CD4-positive, alpha-beta T cell treated with Interleukin-21 for 1 hour (primary cell): ENCODE data around the gene STX1B.

ENCODE experiments used
- DNase-seq: peaks from one replicate; pipeline ENCODE4 v3.0.0-alpha.2; 2020

The STX1B gene

DNA sequence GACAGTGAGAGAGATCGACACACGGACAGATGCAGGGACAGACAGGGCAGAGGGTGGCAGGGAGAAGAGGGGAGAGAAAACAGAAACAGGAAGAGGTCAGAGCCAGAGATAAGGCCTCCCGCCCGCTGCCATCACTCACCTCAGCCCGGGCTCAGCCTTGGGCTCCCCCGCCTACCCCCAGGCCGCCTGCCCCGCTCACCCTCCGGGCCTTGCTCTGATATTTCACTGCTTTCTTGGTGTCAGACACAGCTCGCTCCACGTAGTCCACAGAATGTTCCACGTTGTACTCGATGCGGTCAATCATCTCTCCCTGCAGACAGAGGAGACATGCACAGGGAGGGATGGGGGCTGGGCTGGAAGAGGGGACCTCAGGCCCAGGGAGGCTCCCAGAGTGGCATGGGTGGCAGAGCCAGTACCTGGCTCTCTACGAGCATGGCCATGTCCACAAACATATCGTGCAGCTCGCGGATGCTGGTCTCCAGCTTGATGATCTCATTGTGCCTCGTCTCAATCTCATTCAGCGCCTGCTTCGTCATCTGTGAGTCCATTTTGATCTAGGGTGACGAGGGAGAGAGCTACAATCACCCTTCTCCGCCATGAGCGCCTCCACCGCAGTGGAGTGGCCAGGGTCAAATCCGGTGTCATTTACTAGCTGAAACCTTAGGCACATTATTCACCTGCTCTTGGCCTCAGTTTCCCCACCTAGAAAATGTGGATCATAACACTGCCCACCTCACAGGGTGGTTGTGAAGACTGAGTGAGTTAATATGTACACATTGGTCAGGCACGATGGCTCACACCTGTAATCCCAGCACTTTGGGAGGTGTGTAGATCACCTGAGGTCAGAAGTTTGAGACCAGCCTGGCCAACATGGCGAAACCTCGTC lies 17.3 kb downstream of the STX1B start:
- DNase-seq, result no peak

DNA sequence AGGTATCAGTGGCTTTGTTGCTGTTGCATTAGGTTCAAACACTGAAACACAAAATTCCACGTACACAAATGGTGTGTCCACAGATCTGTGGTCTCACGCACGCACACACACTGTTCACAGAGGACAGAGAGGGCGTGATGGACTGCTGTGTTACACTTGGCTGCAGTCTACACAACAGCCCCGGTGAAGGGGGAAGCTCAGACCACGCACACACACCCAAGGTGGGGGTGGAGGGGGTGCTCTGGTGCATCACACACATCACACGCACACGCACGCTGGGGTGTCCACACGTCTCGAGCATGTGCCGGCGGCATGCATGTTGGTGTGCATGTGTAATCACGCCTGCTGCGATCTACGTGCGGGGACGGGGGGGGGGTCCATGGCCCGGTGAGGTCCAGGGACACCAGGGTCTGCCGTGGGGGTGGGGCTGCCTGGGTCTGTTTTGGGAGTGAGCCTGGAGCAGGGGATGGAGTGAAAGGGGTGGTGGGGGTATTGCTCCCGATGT lies 18.1 kb downstream of the STX1B start:
- DNase-seq, result no peak

DNA sequence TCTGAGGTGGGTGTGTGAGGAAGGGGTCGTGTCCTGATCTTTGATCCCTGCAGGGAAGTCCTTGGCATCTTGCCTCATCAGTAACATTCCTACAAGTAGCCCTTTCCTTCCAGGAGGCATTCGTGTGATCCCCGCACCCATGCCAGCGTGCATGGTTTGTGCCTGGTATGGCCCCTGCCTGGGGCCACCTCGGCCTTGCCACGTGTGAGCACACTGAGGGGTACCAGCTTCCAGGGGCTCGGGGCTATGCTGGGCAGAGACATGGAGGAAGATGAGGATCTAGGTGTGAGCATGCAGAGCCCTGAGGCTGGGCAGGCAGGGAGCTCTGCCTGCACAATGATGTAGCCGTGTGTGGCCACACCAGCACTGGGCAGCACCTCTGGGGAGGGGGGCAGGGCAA lies 19.4 kb downstream of the STX1B start:
- no peak for DNase-seq

DNA sequence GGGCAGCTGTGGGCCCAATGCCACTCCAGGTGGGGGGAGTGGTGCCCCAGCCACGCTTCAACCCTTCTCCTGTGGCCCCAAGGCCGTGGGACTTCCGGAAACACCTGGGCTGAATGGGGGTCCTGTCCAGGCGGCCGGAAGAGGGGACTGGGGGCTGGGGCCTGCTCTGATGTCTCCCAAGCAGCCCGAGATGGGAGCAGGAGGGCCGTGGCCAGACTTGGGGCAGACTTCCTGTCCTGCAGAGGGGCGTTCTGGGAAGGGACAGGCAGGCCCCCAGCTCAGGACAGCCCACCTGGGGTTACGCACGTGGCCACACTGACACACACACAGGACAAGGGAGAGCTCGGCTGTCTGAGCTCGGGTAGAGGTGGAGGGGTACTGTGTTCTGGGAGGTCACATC lies 20.3 kb downstream of the STX1B start:
- no peak for DNase-seq

DNA sequence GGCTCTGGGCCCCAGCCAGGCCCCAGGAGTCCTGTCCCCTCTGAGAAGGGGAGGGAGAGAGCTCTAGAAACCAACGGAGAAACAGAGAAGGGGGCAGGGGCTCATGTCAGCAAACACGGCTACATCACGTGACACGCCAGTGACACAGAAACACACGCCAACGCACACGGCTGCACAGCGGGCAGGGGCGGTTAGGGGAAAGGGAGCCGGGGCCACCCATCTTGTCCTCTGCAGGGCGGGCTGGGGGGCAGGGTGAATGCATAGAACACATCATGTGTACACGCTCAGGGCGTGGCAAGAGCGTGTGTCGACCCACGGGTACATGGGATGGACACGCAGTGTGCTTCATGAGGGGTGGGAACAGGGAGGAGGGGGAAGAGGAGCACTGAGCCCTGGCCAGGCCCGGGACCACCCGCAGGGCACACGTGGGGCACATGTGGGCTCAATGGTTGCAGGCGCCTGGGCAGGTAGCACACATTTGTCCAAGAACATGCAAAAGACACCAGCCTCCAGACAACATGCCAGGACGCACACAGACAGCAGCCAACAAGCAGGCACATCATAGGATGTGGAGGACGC lies 20.9 kb downstream of the STX1B start:
- no peak for DNase-seq

DNA sequence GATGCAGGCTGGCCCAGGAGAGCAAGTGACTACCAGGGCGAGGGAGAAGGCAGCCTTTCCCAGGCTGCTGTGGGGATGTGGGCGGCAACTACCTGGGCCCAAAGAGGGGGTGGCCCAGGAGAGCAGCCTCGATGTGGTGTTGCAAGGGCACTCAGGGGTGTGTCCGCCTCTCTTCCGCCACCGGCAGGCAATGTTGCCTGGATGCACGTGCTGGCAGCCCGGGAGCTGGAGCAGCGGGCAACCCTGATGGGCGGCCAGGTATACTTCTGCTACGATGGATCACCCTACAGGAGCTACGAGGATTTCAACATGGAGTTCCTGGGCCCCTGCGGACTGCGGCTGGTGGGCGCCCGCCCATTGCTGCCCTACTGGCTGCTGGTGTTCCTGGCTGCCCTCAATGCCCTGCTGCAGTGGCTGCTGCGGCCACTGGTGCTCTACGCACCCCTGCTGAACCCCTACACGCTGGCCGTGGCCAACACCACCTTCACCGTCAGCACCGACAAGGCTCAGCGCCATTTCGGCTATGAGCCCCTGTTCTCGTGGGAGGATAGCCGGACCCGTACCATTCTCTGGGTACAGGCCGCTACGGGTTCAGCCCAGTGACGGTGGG lies 22.8 kb downstream of the STX1B start:
- DNase-seq, result no peak

DNA sequence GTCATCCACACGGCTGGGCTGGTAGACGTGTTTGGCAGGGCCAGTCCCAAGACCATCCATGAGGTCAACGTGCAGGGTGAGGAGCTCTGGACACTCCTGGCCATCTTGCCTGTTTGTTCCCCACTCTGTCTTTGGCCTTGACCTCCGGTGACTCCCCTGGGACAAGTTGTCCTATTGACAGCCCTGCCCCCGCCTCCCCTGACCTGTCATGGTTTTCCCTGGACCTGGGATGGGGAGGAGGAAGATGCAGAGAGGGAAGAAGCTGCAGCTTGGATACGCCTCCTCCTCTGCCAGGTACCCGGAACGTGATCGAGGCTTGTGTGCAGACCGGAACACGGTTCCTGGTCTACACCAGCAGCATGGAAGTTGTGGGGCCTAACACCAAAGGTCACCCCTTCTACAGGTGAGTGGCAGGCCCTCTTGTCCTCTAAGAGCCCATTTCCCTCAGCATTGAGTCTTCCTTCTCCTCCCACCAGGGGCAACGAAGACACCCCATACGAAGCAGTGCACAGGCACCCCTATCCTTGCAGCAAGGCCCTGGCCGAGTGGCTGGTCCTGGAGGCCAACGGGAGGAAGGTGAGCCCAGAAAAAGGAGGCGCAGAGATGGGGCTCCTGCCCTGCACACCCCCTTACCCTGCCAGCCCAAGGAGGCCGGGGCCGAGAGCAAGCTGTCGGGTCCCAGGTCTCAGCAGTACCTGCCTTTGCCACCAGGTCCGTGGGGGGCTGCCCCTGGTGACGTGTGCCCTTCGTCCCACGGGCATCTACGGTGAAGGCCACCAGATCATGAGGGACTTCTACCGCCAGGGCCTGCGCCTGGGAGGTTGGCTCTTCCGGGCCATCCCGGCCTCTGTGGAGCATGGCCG lies 24.1 kb downstream of the STX1B start:
- no peak for DNase-seq

DNA sequence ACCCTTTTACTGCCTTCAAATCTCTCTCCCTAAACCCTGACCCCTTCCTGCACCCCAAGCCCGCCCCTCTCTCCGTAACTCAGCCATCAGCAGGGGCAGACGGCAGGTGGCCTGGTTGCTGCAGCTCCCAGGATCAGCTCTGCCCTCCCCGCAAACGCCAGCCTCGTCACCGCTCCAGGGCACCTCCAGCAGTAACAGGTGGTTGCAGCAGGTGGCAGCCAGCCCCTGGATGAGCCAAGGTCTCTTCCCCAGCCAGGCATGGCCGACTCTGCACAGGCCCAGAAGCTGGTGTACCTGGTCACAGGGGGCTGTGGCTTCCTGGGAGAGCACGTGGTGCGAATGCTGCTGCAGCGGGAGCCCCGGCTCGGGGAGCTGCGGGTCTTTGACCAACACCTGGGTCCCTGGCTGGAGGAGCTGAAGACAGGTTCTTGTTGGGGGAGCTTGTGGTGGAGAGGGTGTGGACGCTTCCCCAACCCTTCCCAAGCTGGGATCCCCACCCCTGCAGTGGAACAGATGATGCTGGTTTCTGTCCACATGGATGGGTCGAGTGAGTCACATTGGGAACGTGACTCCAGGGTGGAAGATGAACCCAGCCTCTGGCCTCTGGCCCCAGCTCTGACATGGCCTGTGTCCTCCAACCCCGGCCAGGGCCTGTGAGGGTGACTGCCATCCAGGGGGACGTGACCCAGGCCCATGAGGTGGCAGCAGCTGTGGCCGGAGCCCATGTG lies 24.9 kb downstream of the STX1B start:
- DNase-seq, result no peak

DNA sequence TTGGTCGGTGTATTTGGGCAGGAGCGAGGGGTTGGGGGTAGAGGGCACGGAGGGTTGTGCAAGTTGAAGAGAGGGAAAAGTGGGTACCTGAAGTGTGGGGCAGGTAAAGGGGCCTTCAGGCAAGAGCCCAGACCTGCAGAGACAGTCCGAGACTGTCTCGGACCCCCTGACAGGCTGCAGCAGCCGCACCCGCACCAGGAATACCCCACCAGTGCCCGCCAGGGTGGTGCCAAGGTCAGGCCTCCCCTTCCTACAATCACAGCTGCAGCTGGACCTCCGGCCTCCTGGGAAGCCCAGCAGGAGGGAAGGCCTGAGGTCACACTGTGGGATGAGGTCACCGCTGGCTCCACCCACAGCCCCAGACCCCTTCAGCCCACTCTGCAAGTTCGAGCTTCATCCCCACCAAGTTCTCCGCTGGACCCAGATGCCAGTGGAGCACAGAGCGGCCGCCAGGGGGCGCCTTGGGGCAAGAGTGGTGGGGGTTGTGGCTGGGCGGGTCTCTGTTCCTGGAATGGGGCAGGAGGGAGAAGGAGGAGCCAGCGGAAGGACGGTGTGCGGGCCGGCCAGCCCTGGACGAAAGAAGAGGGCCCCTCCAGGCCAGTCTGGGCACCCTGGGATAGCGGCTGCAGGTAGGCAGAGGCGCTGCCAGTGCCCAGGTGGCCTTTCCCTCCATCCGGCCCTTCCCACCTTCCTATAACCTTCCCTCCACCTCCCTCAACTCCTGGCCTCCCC lies 25.6 kb downstream of the STX1B start, which contains the start of gene HSD3B7:
HSD3B7 (plus strand) TSS at position 539 of the 732 bp plus-strand sequence. CDS start 452 bp downstream, outside the sequence.
- peak; percentile 78 for DNase-seq

DNA sequence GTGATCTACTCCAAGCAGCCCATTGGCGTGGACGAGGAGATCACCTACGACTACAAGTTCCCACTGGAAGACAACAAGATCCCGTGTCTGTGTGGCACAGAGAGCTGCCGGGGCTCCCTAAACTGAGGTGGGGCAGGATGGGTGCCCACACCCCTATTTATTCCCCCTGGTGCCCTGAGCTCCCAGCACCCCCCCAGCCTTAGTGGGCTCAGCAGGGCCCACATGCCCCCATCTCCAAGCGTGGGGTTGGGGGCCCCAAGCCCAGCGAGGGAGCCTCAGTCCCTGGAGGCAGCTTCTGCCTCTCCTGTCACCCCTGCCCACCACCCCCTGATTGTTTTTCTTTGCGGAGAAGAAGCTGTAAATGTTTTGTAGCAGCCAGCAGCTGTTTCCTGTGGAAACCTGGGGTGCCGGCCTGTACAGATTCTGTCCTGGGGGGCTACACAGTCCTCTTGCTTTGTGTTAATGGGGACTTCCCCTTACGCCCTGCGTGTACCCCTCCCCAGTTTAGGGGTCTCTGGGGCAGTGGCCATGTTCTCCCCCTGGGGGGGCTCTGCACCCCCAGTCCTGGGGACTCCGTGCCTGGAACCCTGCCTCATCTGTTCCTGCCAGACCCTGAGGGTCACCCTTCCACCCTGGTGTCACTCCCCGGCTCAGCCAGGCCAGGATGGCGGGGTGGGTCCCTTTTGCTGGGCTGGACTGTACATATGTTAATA lies 26.4 kb downstream of the STX1B start:
- DNase-seq, result no peak

DNA sequence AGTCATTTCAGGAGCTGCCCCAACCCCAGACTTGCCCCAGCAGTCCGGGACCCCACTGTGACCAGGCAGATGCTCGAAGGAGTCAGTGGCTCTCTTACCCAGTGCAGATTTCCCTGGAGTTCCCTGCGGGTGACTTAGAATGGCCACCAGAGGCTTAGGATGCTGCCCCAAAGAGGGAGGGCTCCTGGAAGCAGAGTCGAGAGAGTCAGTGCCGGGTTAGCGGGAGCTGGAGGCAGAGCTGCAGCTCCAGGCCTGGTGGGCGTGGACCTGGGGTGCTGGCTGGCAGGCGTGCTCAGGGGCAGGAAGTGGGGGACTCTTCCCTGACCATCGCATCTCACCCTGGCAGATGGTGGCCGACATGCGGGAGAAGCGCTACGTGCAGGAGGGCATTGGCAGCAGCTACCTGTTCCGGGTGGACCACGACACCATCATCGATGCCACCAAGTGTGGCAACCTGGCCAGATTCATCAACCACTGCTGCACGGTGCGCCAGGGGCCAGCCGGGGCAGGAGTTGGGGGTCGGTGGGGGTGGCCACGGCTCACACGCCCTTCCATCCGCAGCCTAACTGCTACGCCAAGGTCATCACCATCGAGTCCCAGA lies 27.0 kb downstream of the STX1B start:
- no peak for DNase-seq

DNA sequence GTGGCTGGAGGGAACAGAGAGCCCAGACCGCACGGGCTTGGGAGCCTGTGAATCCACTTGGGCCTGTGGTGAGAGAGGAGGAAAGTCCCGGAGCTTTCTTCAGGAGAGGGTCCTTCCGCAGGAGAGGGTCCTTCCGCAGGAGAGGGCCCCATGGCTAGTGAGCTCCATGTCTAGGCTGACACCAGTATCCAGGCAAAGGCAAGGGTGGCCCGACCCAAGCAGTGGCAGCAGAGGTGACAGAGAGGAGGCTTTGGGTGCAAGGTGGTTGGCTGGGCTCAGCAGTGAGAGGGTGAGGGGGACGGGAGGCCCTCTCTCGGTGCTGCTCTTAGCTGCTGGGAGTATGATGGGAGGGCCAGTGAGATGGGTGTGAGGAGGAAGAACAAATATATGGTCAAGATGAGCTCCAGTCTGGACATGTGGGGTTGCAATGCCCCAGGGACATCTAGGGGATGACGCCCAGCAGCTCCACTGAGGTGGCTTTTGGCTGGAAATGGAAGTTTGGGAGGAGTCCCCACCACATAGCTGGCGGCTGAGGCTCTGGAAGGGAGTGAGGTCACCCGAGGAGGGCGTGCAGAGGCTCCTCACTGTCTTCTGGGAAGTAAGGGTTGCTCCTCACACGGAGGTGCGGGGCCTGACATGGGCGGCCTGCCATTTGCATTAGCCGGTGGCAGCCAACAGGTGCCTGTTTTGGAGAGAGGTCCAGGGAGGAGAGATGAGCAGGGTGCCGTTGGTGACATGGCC lies 27.7 kb downstream of the STX1B start:
- no peak for DNase-seq

DNA sequence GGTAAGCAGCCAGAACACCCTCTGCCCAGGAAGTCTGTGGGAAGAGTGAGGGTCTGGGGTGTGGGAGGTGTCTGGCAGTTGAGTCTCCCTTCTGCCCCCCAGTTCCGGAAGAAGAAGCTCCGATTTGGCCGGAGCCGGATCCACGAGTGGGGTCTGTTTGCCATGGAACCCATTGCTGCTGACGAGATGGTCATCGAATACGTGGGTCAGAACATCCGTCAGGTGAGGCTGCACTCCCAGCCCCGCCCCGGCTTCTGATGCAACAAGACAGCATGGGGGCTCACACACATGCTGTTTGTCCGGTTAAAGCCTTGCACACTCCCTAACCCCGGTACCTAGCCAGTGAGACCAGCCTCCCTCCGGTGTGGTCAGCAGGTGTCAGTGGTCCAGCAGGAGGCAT lies 29.5 kb downstream of the STX1B start:
- no peak for DNase-seq

DNA sequence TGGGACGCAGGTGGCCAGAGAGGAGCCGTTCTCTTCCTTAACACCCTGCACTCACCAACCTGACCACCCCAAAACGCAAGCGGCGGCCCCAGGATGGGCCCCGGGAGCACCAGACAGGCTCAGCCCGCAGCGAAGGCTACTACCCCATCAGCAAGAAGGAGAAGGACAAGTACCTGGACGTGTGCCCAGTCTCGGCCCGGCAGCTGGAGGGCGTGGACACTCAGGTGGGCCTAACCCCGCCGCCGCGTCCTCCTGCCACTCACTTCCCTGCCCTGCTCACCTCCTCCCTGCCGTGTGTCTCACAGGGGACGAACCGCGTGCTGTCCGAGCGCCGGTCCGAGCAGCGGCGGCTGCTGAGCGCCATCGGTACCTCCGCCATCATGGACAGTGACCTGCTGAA lies 30.0 kb downstream of the STX1B start:
- DNase-seq, result no peak

DNA sequence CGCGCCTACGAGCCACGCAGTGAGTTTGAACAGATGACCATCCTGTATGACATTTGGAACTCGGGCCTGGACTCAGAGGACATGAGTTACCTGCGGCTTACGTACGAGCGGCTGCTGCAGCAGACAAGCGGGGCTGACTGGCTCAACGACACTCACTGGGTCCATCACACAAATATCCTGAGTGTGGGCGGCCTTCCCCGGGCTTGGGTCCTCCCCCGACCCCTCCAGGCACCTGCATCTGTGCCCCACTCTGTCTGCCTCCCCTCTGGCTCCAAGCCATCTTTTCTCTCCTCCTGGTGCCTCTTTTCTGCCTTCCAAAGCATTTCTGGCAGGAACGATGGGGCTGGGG lies 30.4 kb downstream of the STX1B start:
- no peak for DNase-seq

DNA sequence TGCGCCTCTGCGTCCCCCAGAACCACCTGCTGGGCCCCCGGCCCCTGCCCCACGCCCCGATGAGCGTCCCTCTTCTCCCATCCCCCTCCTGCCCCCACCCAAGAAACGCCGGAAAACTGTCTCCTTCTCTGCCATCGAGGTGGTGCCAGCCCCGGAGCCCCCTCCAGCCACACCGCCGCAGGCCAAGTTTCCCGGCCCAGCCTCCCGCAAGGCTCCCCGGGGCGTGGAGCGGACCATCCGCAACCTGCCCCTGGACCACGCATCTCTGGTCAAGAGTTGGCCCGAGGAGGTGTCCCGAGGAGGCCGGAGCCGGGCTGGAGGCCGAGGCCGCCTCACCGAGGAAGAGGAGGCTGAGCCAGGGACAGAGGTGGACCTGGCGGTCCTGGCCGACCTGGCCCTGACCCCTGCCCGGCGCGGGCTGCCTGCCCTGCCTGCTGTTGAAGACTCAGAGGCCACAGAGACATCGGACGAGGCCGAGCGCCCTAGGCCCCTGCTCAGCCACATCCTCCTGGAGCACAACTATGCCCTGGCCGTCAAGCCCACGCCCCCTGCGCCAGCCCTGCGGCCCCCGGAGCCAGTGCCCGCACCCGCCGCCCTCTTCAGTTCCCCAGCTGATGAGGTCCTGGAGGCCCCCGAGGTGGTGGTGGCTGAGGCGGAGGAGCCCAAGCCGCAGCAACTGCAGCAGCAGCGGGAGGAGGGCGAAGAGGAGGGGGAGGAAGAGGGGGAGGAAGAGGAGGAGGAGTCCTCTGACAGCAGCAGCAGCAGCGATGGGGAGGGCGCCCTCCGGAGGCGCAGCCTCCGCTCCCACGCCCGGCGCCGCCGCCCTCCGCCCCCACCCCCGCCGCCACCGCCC lies 31.0 kb downstream of the STX1B start:
- no peak for DNase-seq

DNA sequence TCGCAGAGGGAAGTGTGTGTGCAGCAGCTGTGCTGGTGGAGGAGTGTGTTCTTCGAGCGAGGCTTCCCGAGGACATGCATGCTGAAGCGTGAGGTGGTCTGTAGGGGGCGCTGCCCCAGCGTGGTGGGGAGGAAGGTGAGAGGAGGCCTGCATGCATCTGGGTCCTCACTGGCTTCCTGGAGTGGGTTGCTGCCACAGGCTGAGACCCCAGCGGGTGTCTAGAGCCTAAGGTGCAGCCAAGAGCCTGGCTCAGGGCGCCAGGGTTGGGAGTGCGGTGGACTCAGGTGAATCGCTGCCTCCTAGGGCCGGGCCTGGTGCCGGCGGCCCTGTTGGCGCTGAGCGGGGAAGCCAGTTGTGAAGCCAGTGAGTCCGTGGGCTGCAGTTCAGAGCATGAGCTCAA lies 32.9 kb downstream of the STX1B start:
- no peak for DNase-seq

DNA sequence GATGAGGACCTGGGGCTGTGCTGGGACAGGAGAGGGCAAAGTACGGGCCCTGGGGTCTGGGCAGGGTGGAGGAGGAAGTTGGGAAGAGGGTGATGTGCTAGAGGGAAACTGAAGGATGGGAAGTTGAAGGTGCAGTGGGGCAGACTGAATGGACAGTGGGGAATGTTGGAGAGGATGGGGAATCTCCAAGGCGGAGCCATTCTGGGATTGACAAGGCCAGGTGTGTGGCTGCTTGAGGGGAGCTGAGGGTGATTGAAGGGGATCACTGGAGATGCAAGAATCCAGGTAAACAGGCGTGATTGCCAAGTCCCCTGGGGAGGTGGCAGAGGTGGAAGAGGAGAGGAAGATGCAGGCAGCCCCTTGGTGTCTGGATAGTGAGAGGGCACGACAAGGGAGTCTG lies 34.0 kb downstream of the STX1B start:
- no peak for DNase-seq

DNA sequence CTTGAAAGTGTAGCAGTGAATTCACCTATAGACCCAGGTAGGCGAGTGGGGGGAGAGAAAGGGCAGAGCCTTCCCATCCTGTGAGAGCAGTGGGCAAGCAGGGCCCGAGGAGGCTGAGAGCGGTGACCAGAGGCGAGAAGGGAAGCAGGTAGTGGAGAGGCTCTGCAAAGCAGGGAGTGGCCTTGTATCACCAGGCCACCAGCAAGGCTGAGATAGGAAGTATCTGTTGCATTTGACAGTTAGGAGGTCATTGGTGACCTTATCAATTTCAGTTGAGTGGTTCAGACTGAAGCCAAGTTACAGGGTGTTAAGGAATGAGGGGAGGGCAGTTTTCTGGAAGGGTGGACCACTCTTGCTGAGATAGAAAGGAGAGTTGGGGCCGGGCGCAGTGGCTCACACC lies 36.1 kb downstream of the STX1B start:
- no peak for DNase-seq
